ENCODE measurements around the gene ARMH4. TPM values are rescaled to one million over a fixed set of nuclear protein-coding genes. Genes with fewer than 3 reads are reported as not detected.

The ARMH4 gene
- total RNA-seq (2014; rRNA removed): 1.0 and 1.1 TPM in 2 replicates
- 2.8 TPM for polyA plus RNA-seq (2012)

- peak; percentile 63 for DNase-seq (ENCODE audit: low read depth)
Observed at GRCh38 chr14:58152014-58152857, at the start of gene ARMH4. Gene ARMH4 (minus strand): TSS chr14:58152213. CDS start chr14:58139358, 12,855 bp downstream.

GRCh38 chr14:58200846-58201245 is 48.8 kb upstream of the ARMH4 start:
- DNase-seq (ENCODE audit: low read depth): no peak

GRCh38 chr14:58200480-58200841 is 48.4 kb upstream of the ARMH4 start:
- DNase-seq (ENCODE audit: low read depth): no peak

GRCh38 chr14:58199726-58200479 is 47.9 kb upstream of the ARMH4 start, which contains the start of gene ACTR10:
Gene ACTR10 (plus strand): TSS chr14:58200149. CDS start chr14:58200218, 69 bp downstream.
- DNase-seq (ENCODE audit: low read depth): peak; percentile 78

- DNase-seq (ENCODE audit: low read depth): no peak
Observed at GRCh38 chr14:58198086-58198485, 46.1 kb upstream of the ARMH4 start.

- no peak for DNase-seq (ENCODE audit: low read depth)
Observed at GRCh38 chr14:58196198-58196597, 44.2 kb upstream of the ARMH4 start.

GRCh38 chr14:58193542-58193941 is 41.5 kb upstream of the ARMH4 start:
- peak; percentile 35 for DNase-seq (ENCODE audit: low read depth)

GRCh38 chr14:58191763-58192601 is 40.0 kb upstream of the ARMH4 start:
- no peak for DNase-seq (ENCODE audit: low read depth)

- DNase-seq (ENCODE audit: low read depth): no peak
Observed at GRCh38 chr14:58189176-58189575, 37.2 kb upstream of the ARMH4 start.

- DNase-seq (ENCODE audit: low read depth): no peak
Observed at GRCh38 chr14:58177125-58177524, 25.1 kb upstream of the ARMH4 start.

GRCh38 chr14:58171090-58171489 is 19.1 kb upstream of the ARMH4 start:
- DNase-seq (ENCODE audit: low read depth): peak; percentile 93

GRCh38 chr14:58167891-58168290 is 15.9 kb upstream of the ARMH4 start:
- DNase-seq (ENCODE audit: low read depth): no peak

GRCh38 chr14:58167057-58167456 is 15.0 kb upstream of the ARMH4 start:
- DNase-seq (ENCODE audit: low read depth): no peak

GRCh38 chr14:58166005-58166983 is 14.3 kb upstream of the ARMH4 start:
- DNase-seq (ENCODE audit: low read depth): peak; percentile 79

- no peak for DNase-seq (ENCODE audit: low read depth)
Observed at GRCh38 chr14:58160561-58160960, 8.5 kb upstream of the ARMH4 start.

- no peak for DNase-seq (ENCODE audit: low read depth)
Observed at GRCh38 chr14:58151133-58152013, 640 bp downstream of the ARMH4 start.

- DNase-seq (ENCODE audit: low read depth): no peak
Observed at GRCh38 chr14:58150243-58150805, 1.7 kb downstream of the ARMH4 start.

GRCh38 chr14:58149196-58149595 is 2.8 kb downstream of the ARMH4 start:
- DNase-seq (ENCODE audit: low read depth): no peak

GRCh38 chr14:58146399-58146798 is 5.6 kb downstream of the ARMH4 start:
- DNase-seq (ENCODE audit: low read depth): no peak

Measured in LHCN-M2 (cell line).